GM03348 (cell line): Measurements from ENCODE around the gene CNR2.
"Not testable (repeated sequence)": the region's sequence is repeated elsewhere in the genome, so short reads cannot be mapped to it uniquely, and the experiment has no call there.

Experiments used
- DNase-seq: peaks from one replicate; pipeline ENCODE4 v3.0.0; 2012; ENCODE audit warnings: low spot score

The CNR2 gene

GRCh38 chr1:23913212-23913880 is at the start of gene CNR2:
TSS of gene CNR2 (minus strand) at chr1:23913362. CDS start at chr1:23875617, 37,745 bp downstream.
- no peak for DNase-seq

GRCh38 chr1:23960291-23961020 is 47.3 kb upstream of the CNR2 start:
- peak; percentile 18 for DNase-seq

- DNase-seq = peak; percentile 99
These were observed 46.5 kb upstream of the CNR2 start, which contains the start of gene PNRC2 for GRCh38 chr1:23959461-23960290. TSS of gene PNRC2 (plus strand) at chr1:23959828. CDS start at chr1:23961458, 1,630 bp downstream.

GRCh38 chr1:23958810-23959460 is 45.8 kb upstream of the CNR2 start:
- DNase-seq = peak; percentile 85

GRCh38 chr1:23958040-23958809 is 45.1 kb upstream of the CNR2 start:
- not testable (repeated sequence) for DNase-seq

GRCh38 chr1:23957096-23957495 is 43.9 kb upstream of the CNR2 start:
- DNase-seq = no peak

GRCh38 chr1:23953020-23953419 is 39.9 kb upstream of the CNR2 start:
- DNase-seq = no peak

GRCh38 chr1:23947366-23947765 is 34.2 kb upstream of the CNR2 start:
- no peak for DNase-seq

- no peak for DNase-seq
These were observed 23.5 kb upstream of the CNR2 start for GRCh38 chr1:23936481-23937176.

- DNase-seq = no peak
These were observed 18.3 kb upstream of the CNR2 start for GRCh38 chr1:23931491-23931880.

- DNase-seq = peak; percentile 71
These were observed 17.8 kb upstream of the CNR2 start for GRCh38 chr1:23930861-23931490.

GRCh38 chr1:23930270-23930669 is 17.1 kb upstream of the CNR2 start:
- no peak for DNase-seq

- DNase-seq = no peak
These were observed 15.6 kb upstream of the CNR2 start for GRCh38 chr1:23928789-23929188.

GRCh38 chr1:23927097-23927496 is 13.9 kb upstream of the CNR2 start:
- DNase-seq = no peak

- DNase-seq = no peak
These were observed 12.1 kb upstream of the CNR2 start for GRCh38 chr1:23925279-23925678.

GRCh38 chr1:23924601-23925000 is 11.4 kb upstream of the CNR2 start:
- DNase-seq = no peak

GRCh38 chr1:23923592-23924499 is 10.7 kb upstream of the CNR2 start:
- DNase-seq = peak; percentile 59

GRCh38 chr1:23922321-23922943 is 9.3 kb upstream of the CNR2 start:
- DNase-seq = no peak
